H1 (cell line): ENCODE measurements around the gene ADAMTS16. TPM values are rescaled to one million over a fixed set of nuclear protein-coding genes. Genes with fewer than 3 reads are reported as not detected.

ENCODE experiments used
- CTCF ChIA-PET: fragments of 300-600 bp; sonication (Branson Sonifier 250); formaldehyde crosslinking; loops from one replicate; lab custom pipeline; 2021; ENCODE audit not compliant: partially characterized antibody; lab: Charles Lee
- POLR2A ChIA-PET: fragments of 300-600 bp; sonication (Branson Sonifier 250); formaldehyde crosslinking; loops from one replicate; lab custom pipeline; 2021; ENCODE audit warnings: inconsistent platforms; ENCODE audit not compliant: partially characterized antibody; lab: Charles Lee
- DNase-seq, 2 experiments: peaks; one replicate each; pipeline versions ENCODE4 v3.0.0 to v3.0.0-alpha.2; 2010 to 2022; ENCODE audit warnings: low spot score in 2 of 2, low read depth in 1 of 2, mixed read lengths in 1 of 2
- FAIRE-seq: peaks from 2 replicates; lab custom pipeline; 2011; peaks lifted over from hg19 to GRCh38; lab: Jason Lieb, UNC
- H2AFZ ChIP-seq: 2 replicates; pipeline ENCODE4 v1.8.1; 2012; ENCODE audit warnings: low read length, inconsistent platforms
- H2AK5ac ChIP-seq: 2 replicates; pipeline ENCODE4 v1.6.1; 2013; ENCODE audit warnings: low read depth, low read length
- H2BK120ac ChIP-seq: replicated peaks from 2 replicates; pipeline ENCODE3; 2013; ENCODE audit warnings: low read depth, low read length, inconsistent platforms
- H2BK12ac ChIP-seq: 2 replicates; pipeline ENCODE4 v1.6.1; 2013; ENCODE audit warnings: low read depth, low read length
- H2BK15ac ChIP-seq: 2 replicates; pipeline ENCODE4 v1.6.1; 2013; ENCODE audit warnings: low read length
- H2BK20ac ChIP-seq: 2 replicates; pipeline ENCODE4 v1.6.1; 2013; ENCODE audit warnings: low read length
- H2BK5ac ChIP-seq: 2 replicates; pipeline ENCODE4 v1.6.1; 2013; ENCODE audit warnings: low read depth, low read length
- H3K14ac ChIP-seq: 2 replicates; pipeline ENCODE4 v1.6.1; 2013; ENCODE audit warnings: inconsistent platforms; ENCODE audit not compliant: insufficient read length
- H3K18ac ChIP-seq: 2 replicates; pipeline ENCODE4 v1.6.1; 2013; ENCODE audit warnings: low read length; ENCODE audit errors: extremely low read depth
- H3K23ac ChIP-seq: 2 replicates; pipeline ENCODE4 v1.6.1; 2013; ENCODE audit warnings: inconsistent platforms; ENCODE audit not compliant: insufficient read length
- H3K23me2 ChIP-seq: 2 replicates; pipeline ENCODE4 v1.6.1; 2013; ENCODE audit warnings: low read depth, low read length
- H3K27ac ChIP-seq: 2 replicates; pipeline ENCODE4 v1.6.1; 2011; ENCODE audit warnings: low read depth, low read length, inconsistent platforms
- H3K27me3 ChIP-seq, 4 experiments: replicated peaks in 1 of 4; 1 replicate in 1 of 4; 2 replicates in 3 of 4; pipeline versions ENCODE4 v1.6.1 to v1.8.1; 2011 to 2013; ENCODE audit warnings: low read length in 3 of 4, mild to moderate bottlenecking in 3 of 4, inconsistent platforms in 2 of 4, mixed read lengths in 2 of 4, moderate library complexity in 1 of 4; ENCODE audit not compliant: control insufficient read depth in 3 of 4, insufficient read depth in 3 of 4; ENCODE audit errors: extremely low read depth in 1 of 4
- H3K36me3 ChIP-seq, 4 experiments: 2 replicates each; pipeline versions ENCODE4 v1.6.1 to v1.8.1; 2011 to 2013; ENCODE audit warnings: mild to moderate bottlenecking in 4 of 4, low read length in 3 of 4, moderate library complexity in 2 of 4, control low read depth in 1 of 4, inconsistent platforms in 1 of 4; ENCODE audit not compliant: insufficient read depth in 4 of 4, control insufficient read depth in 2 of 4
- H3K4ac ChIP-seq: replicated peaks from 2 replicates; pipeline ENCODE3; 2013; ENCODE audit warnings: low read length, low read depth, mixed read lengths, inconsistent platforms; ENCODE audit not compliant: insufficient read length
- H3K4me1 ChIP-seq, 4 experiments: replicated peaks in 1 of 4; 1 replicate in 1 of 4; 2 replicates in 3 of 4; pipeline versions ENCODE4 v1.6.1 to v1.8.1; 2011 to 2013; ENCODE audit warnings: low read length in 3 of 4, inconsistent platforms in 2 of 4, mixed read lengths in 1 of 4; ENCODE audit not compliant: insufficient read depth in 4 of 4, control insufficient read depth in 3 of 4
- H3K4me2 ChIP-seq, 2 experiments: 2 replicates each; pipeline versions ENCODE4 v1.6.1 to v1.8.1; 2011 to 2013; ENCODE audit warnings: low read depth in 2 of 2, low read length in 2 of 2, control low read depth in 1 of 2, inconsistent platforms in 1 of 2, mild to moderate bottlenecking in 1 of 2; ENCODE audit not compliant: insufficient read depth in 1 of 2
- H3K4me3 ChIP-seq, 4 experiments: fragments of 200-600, 300-600 bp in 1 of 4; sonication (generic), shearing (Covaris generic), sonication (Bioruptor Twin) in 1 of 4; 2 replicates each; pipeline versions ENCODE4 v1.5.1 to v1.8.1; 2011 to 2016; ENCODE audit warnings: low read length in 4 of 4, low read depth in 3 of 4, control low read depth in 2 of 4, inconsistent platforms in 2 of 4, mild to moderate bottlenecking in 2 of 4, mixed read lengths in 1 of 4, moderate library complexity in 1 of 4; ENCODE audit not compliant: insufficient read depth in 2 of 4; ENCODE audit errors: extremely low read depth in 1 of 4
- H3K56ac ChIP-seq: replicated peaks from 2 replicates; pipeline ENCODE3; 2013; ENCODE audit warnings: low read depth, mild to moderate bottlenecking, mixed read lengths, low read length, inconsistent platforms; ENCODE audit not compliant: insufficient read length
- H3K79me1 ChIP-seq: 2 replicates; pipeline ENCODE4 v1.6.1; 2013; ENCODE audit warnings: low read depth, low read length, control low read depth
- H3K79me2 ChIP-seq, 2 experiments: 2 replicates each; pipeline versions ENCODE4 v1.6.1 to v1.8.1; 2012 to 2013; ENCODE audit warnings: low read length in 2 of 2, mild to moderate bottlenecking in 2 of 2, inconsistent platforms in 1 of 2; ENCODE audit not compliant: insufficient read depth in 2 of 2, control insufficient read depth in 1 of 2
- H3K9ac ChIP-seq, 4 experiments: replicated peaks in 1 of 4; 1 replicate in 1 of 4; 2 replicates in 3 of 4; pipeline versions ENCODE4 v1.6.1 to v1.8.1; 2011 to 2013; ENCODE audit warnings: low read depth in 3 of 4, low read length in 3 of 4, control low read depth in 2 of 4, mild to moderate bottlenecking in 2 of 4, moderate library complexity in 2 of 4, inconsistent platforms in 1 of 4; ENCODE audit errors: extremely low read depth in 1 of 4
- H3K9me3 ChIP-seq, 2 experiments: 2 replicates each; pipeline versions ENCODE4 v1.6.1 to v1.8.1; 2012 to 2013; ENCODE audit warnings: mild to moderate bottlenecking in 2 of 2, moderate library complexity in 2 of 2, control low read depth in 1 of 2, inconsistent platforms in 1 of 2, low read depth in 1 of 2, low read length in 1 of 2, mixed read lengths in 1 of 2; ENCODE audit not compliant: insufficient read depth in 2 of 2
- H4K20me1 ChIP-seq, 2 experiments: replicated peaks in 1 of 2; 2 replicates each; pipeline versions ENCODE3 to v1.8.1; 2011 to 2013; ENCODE audit warnings: inconsistent platforms in 2 of 2, low read length in 2 of 2, mild to moderate bottlenecking in 1 of 2; ENCODE audit not compliant: insufficient read depth in 2 of 2, control insufficient read depth in 1 of 2
- H4K5ac ChIP-seq: 2 replicates; pipeline ENCODE4 v1.6.1; 2013; ENCODE audit warnings: low read length, low read depth, mixed read lengths, inconsistent platforms; ENCODE audit not compliant: insufficient read length
- H4K8ac ChIP-seq: 2 replicates; pipeline ENCODE4 v1.8.0; 2013; ENCODE audit warnings: mild to moderate bottlenecking, moderate library complexity, low read length, inconsistent platforms; ENCODE audit not compliant: insufficient read depth; ENCODE audit errors: extremely low read depth
- H4K91ac ChIP-seq: replicated peaks from 2 replicates; pipeline ENCODE3; 2013; ENCODE audit warnings: low read length, mixed read lengths, inconsistent platforms; ENCODE audit not compliant: insufficient read length
- CEBPB ChIP-seq: IDR thresholded peaks from 2 replicates; pipeline ENCODE4 v1.6.1; 2012; ENCODE audit warnings: low read depth, low read length
- SAP30 ChIP-seq: fragments of 300-600 bp; sonication (generic); IDR thresholded peaks from 2 replicates; pipeline ENCODE4 v1.7.1; 2012; ENCODE audit warnings: low read length, moderate library complexity, mild to moderate bottlenecking, inconsistent platforms; ENCODE audit not compliant: insufficient read depth, insufficient replicate concordance
- WGBS, 2 experiments: shearing (Covaris generic) in 1 of 2; methylation state at CpG; one replicate each; pipeline versions ENCODE4 v1.1.6 to v1.1.7; 2013 to 2015; ENCODE audit warnings: low lambda C conversion rate in 2 of 2, mixed read lengths in 2 of 2, inconsistent platforms in 1 of 2, low coverage in 1 of 2, missing lambda C conversion rate in 1 of 2; ENCODE audit not compliant: insufficient replicate concordance in 2 of 2, insufficient coverage in 1 of 2, insufficient read length in 1 of 2; ENCODE audit errors: extremely low coverage in 1 of 2, missing lambda C conversion rate in 1 of 2; 5-methylcytosine and 5-hydroxymethylcytosine counted together
- polyA plus RNA-seq, 7 experiments: library from polyadenylated mRNA; depleted of rRNA in 3 of 7; stranded (reverse) in 5 of 7; unstranded in 2 of 7; fragments of >200 nt in 5 of 7; fragments of 200-250 nt in 2 of 7; gene quantifications; 1 replicate in 5 of 7; 2 replicates in 1 of 7; 4 replicates in 1 of 7; pipeline versions ENCODE4 v1.2.1 to v1.2.3, GENCODE V29; 2011 to 2013; ENCODE audit warnings: missing spikeins in 2 of 7, mixed read lengths in 2 of 7
- total RNA-seq: library from RNA; stranded (reverse); fragmentation: NEBNext Ultra II Directional; extraction: Animal tissue kit (Norgen Biotek cat#: 25700); gene quantifications from 2 replicates; pipeline ENCODE4 v1.2.1, GENCODE V29; 2021

The ADAMTS16 gene
- total and polyA plus RNA-seq, 2 of the 8 experiments (the other 6 are each of a cell fraction or from before 2014, with no cell fraction given), result 3.7 to 16.0 TPM

GRCh38 chr5:5258564-5258963 is 118.4 kb downstream of the ADAMTS16 start:
- H2BK5ac ChIP-seq, result no peak overlapping the region
- no peak overlapping the region for H3K4ac ChIP-seq
- H3K23me2 ChIP-seq, result no peaks in the 10 kb centered on the region
- DNase-seq (peak in 1 of 2 experiments; percentile 31), FAIRE-seq (no peak)
- no peak for TF ChIP-seq CEBPB
- TF ChIP-seq SAP30, result no peak
- no peak overlapping the region for H3K14ac ChIP-seq
- H3K79me2 ChIP-seq, result no peaks in the 10 kb centered on the region
- H3K56ac ChIP-seq, result no peak overlapping the region
- H2BK20ac ChIP-seq, result no peak overlapping the region
- H3K79me1 ChIP-seq, result no peaks in the 10 kb centered on the region
- no peak overlapping the region for H3K18ac ChIP-seq
- no peak overlapping the region for H2BK12ac ChIP-seq
- ChIA-PET POLR2A (interaction anchor here (0.9 kb wide), 1 partner anchor 13 kb away, joined by 3 read pairs; no protein-coding TSS in a partner anchor), CTCF (interaction anchor here (0.7 to 1.0 kb wide), 2 partner anchors 75 to 241 kb away, joined by 3 read pairs; no protein-coding TSS in a partner anchor)
- no peak overlapping the region for H3K9ac ChIP-seq
- no peak overlapping the region for H2BK15ac ChIP-seq
- peaks cover 0 to 5% (median 0%) of the 10 kb centered on the region in 4 experiments; a peak in 1 of 7 replicates for H3K4me1 ChIP-seq
- H4K8ac ChIP-seq, result no peak overlapping the region; the same call in 1 of the 2 replicates
- no peak overlapping the region for H4K5ac ChIP-seq
- no peak overlapping the region for H3K23ac ChIP-seq
- 89% methylated on average over 1 of the region's 1 CpG; no CpG with 5 or more reads in 1 of the 2 experiments for WGBS, 2 experiments
- H3K36me3 ChIP-seq, result peaks cover 0 to 8% (median 2%) of the 10 kb centered on the region in 4 experiments; a peak in 5 of 8 replicates
- no peak overlapping the region for H3K4me3 ChIP-seq
- no peak overlapping the region for H4K91ac ChIP-seq
- H3K9me3 ChIP-seq, result peaks cover 8 to 10% of the 10 kb centered on the region in 2 experiments; a peak in 3 of 4 replicates
- no peak overlapping the region for H2AFZ ChIP-seq
- peaks cover 0 to 3% of the 10 kb centered on the region in 2 experiments for H4K20me1 ChIP-seq
- no peak overlapping the region for H2BK120ac ChIP-seq
- H3K4me2 ChIP-seq, result no peak overlapping the region
- 0 out of 2 replicates have a peak overlapping the region, but pooled peaks have one; percentile 82 for H2AK5ac ChIP-seq
- H3K27me3 ChIP-seq, result no peaks in the 10 kb centered on the region
- H3K27ac ChIP-seq, result no peak overlapping the region
